ENCODE results near the gene CDKN1C.

GRCh38 chr11:2929950-2930703 lies 44.6 kb upstream of the CDKN1C start:
- TF ChIP-seq, protein P1, sequence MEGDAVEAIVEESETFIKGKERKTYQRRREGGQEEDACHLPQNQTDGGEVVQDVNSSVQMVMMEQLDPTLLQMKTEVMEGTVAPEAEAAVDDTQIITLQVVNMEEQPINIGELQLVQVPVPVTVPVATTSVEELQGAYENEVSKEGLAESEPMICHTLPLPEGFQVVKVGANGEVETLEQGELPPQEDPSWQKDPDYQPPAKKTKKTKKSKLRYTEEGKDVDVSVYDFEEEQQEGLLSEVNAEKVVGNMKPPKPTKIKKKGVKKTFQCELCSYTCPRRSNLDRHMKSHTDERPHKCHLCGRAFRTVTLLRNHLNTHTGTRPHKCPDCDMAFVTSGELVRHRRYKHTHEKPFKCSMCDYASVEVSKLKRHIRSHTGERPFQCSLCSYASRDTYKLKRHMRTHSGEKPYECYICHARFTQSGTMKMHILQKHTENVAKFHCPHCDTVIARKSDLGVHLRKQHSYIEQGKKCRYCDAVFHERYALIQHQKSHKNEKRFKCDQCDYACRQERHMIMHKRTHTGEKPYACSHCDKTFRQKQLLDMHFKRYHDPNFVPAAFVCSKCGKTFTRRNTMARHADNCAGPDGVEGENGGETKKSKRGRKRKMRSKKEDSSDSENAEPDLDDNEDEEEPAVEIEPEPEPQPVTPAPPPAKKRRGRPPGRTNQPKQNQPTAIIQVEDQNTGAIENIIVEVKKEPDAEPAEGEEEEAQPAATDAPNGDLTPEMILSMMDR (tag by site-specific recombination; IDR thresholded peaks at IDR 0.05): no peak
- no peak for TF ChIP-seq ZNF544 (tag by site-specific recombination; IDR thresholded peaks at IDR 0.05)
